ENCODE data around the gene GNPTAB. TPM values are rescaled to one million over a fixed set of nuclear protein-coding genes. Genes with fewer than 3 reads are reported as not detected.
A peak's percentile ranks its signal among the peaks of the same experiment; 100 is the strongest.

Gene GNPTAB
- total and polyA plus RNA-seq, 2 donors (not counting 1 experiment from before 2014, with no cell fraction given), result 10.4 to 79.4 TPM

- no peaks in the 10 kb centered on the region for H3K27me3 Mint-ChIP-seq
- no CpG with 5 or more reads among the region's 2 CpGs for WGBS (ENCODE audit: insufficient coverage)
- no peaks in the 10 kb centered on the region for H3K9me3 Mint-ChIP-seq (ENCODE audit: insufficient read depth)
- H3K9ac ChIP-seq (ENCODE audit: low read length), result no peak overlapping the region
- TF ChIP-seq CTCF (IDR thresholded peaks at IDR 0.05) (no peak), EZH2 (IDR thresholded peaks at IDR 0.05; ENCODE audit: borderline replicate concordance, insufficient read depth, low read depth, low read length, poor library complexity, severe bottlenecking) (no peak)
- CTCF ChIA-PET, result interaction anchor here (1.2 to 3.8 kb wide), 8 partner anchors 8 to 59 kb away, joined by 3 to 31 read pairs (median 6); partner anchors contain the start of gene GNPTAB
- no peak overlapping the region for H3K4me3 ChIP-seq (ENCODE audit: control extremely low read depth in 1 of 5, extremely low read depth in 1 of 5, insufficient read depth in 1 of 5, low read depth in 2 of 5, low read length in 4 of 5)
- no peak overlapping the region for H3K4me3 Mint-ChIP-seq
- no peak for ATAC-seq (ENCODE audit: low read depth)
- no peaks in the 10 kb centered on the region for H3K9me3 ChIP-seq (ENCODE audit: control extremely low read depth in 1 of 3, control insufficient read depth in 2 of 3, insufficient read depth in 1 of 3, low read length in 2 of 3)
- no peak overlapping the region for H2AFZ ChIP-seq (ENCODE audit: insufficient read depth, low read depth, low read length, poor library complexity, severe bottlenecking)
- no peak overlapping the region for H3K27ac ChIP-seq (ENCODE audit: low read length in 2 of 2)
- no peaks in the 10 kb centered on the region for H3K79me2 ChIP-seq (ENCODE audit: control insufficient read depth, insufficient read depth, low read length)
- no peaks in the 10 kb centered on the region for H4K20me1 ChIP-seq (ENCODE audit: control insufficient read depth, insufficient read depth, low read length, poor library complexity, severe bottlenecking)
- no peak for DNase-seq
- POLR2A ChIA-PET, result no interaction called here
- no peaks in the 10 kb centered on the region for H3K27me3 ChIP-seq (replicated peaks in 1 of 4; ENCODE audit: control extremely low read depth in 1 of 4, control insufficient read depth in 3 of 4, insufficient read depth in 4 of 4, low read length in 3 of 4)
- peak overlapping the region; percentile 64 for H3K27ac Mint-ChIP-seq
- peaks cover 1 to 6% of the 10 kb centered on the region in 2 experiments for H3K36me3 ChIP-seq (replicated peaks in 1 of 2; ENCODE audit: control extremely low read depth in 1 of 2, control insufficient read depth in 1 of 2, extremely low read depth in 1 of 2, insufficient read depth in 2 of 2, low read length in 1 of 2)
- no peak overlapping the region for H3K4me2 ChIP-seq (replicated peaks; ENCODE audit: low read depth, low read length, poor library complexity, severe bottlenecking)
- H3K4me1 Mint-ChIP-seq, result peaks cover 18% of the 10 kb centered on the region
- peaks cover 5 to 7% of the 10 kb centered on the region in 2 donors for H3K4me1 ChIP-seq (ENCODE audit: control insufficient read depth in 2 of 2, insufficient read depth in 2 of 2, low read length in 2 of 2)
- intact Hi-C loops (cut with micrococcal nuclease), result no loop called here
Observed at GRCh38 chr12:101780599-101780998, 50.2 kb downstream of the GNPTAB start.

DNA sequence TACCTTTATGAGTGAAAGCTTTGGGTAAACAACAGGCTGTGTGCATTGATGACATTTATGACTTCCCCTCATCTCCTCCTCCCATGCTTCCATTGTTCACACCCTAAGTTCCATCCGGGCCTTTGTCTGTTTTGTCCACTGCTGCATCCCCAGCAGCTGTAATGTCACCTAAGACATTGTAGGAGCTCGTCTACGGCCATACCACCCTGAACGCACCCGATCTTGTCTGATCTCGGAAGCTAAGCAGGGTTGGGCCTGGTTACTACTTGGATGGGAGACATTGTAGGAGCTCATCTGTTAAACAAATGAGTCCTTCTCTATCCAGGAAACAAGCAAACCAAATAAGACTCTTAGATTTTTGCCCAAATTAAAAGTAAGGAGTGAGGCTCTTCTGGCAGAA lies 51.1 kb downstream of the GNPTAB start:
- no peak overlapping the region for H3K27ac Mint-ChIP-seq
- no peaks in the 10 kb centered on the region for H3K9me3 Mint-ChIP-seq (ENCODE audit: insufficient read depth)
- WGBS (ENCODE audit: insufficient coverage), result 100% methylated on average over 1 of the region's 6 CpGs
- ChIA-PET CTCF (interaction anchor here (0.5 to 3.8 kb wide), 10 partner anchors 10 to 1042 kb away, joined by 3 to 31 read pairs (median 5); partner anchors contain the start of gene GNPTAB), POLR2A (interaction anchor here (0.6 kb wide), 1 partner anchor 72 kb away, joined by 3 read pairs; no protein-coding TSS in a partner anchor)
- intact Hi-C loops (cut with micrococcal nuclease), result no loop called here
- H3K9ac ChIP-seq (ENCODE audit: low read length), result no peak overlapping the region
- H3K4me3 ChIP-seq (ENCODE audit: control extremely low read depth in 1 of 5, extremely low read depth in 1 of 5, insufficient read depth in 1 of 5, low read depth in 2 of 5, low read length in 4 of 5), result no peak overlapping the region
- H2AFZ ChIP-seq (ENCODE audit: insufficient read depth, low read depth, low read length, poor library complexity, severe bottlenecking), result no peak overlapping the region
- H3K27me3 Mint-ChIP-seq, result no peaks in the 10 kb centered on the region
- no peak for TF ChIP-seq EZH2 (IDR thresholded peaks at IDR 0.05; ENCODE audit: borderline replicate concordance, insufficient read depth, low read depth, low read length, poor library complexity, severe bottlenecking)
- TF ChIP-seq CTCF (IDR thresholded peaks at IDR 0.05), result no peak
- H3K4me2 ChIP-seq (replicated peaks; ENCODE audit: low read depth, low read length, poor library complexity, severe bottlenecking), result no peak overlapping the region
- H4K20me1 ChIP-seq (ENCODE audit: control insufficient read depth, insufficient read depth, low read length, poor library complexity, severe bottlenecking), result no peaks in the 10 kb centered on the region
- DNase-seq (no peak), ATAC-seq (ENCODE audit: low read depth) (no peak)
- no peaks in the 10 kb centered on the region for H3K27me3 ChIP-seq (replicated peaks in 1 of 4; ENCODE audit: control extremely low read depth in 1 of 4, control insufficient read depth in 3 of 4, insufficient read depth in 4 of 4, low read length in 3 of 4)
- H3K4me3 Mint-ChIP-seq, result no peak overlapping the region
- no peaks in the 10 kb centered on the region for H3K9me3 ChIP-seq (ENCODE audit: control extremely low read depth in 1 of 3, control insufficient read depth in 2 of 3, insufficient read depth in 1 of 3, low read length in 2 of 3)
- no peaks in the 10 kb centered on the region for H3K79me2 ChIP-seq (ENCODE audit: control insufficient read depth, insufficient read depth, low read length)
- peaks cover 5 to 7% of the 10 kb centered on the region in 2 donors for H3K4me1 ChIP-seq (ENCODE audit: control insufficient read depth in 2 of 2, insufficient read depth in 2 of 2, low read length in 2 of 2)
- no peak overlapping the region for H3K27ac ChIP-seq (ENCODE audit: low read length in 2 of 2)
- H3K36me3 ChIP-seq (replicated peaks in 1 of 2; ENCODE audit: control extremely low read depth in 1 of 2, control insufficient read depth in 1 of 2, extremely low read depth in 1 of 2, insufficient read depth in 2 of 2, low read length in 1 of 2), result peaks cover 1 to 6% of the 10 kb centered on the region in 2 experiments
- peaks cover 18% of the 10 kb centered on the region for H3K4me1 Mint-ChIP-seq
